NCI-H2171 treated with DMSO at 0.1 percent for 48 hours (cell line): ENCODE measurements around the gene HPD.
A peak's percentile ranks its signal among the peaks of the same experiment; 100 is the strongest.
"Not testable (repeated sequence)": the region's sequence is repeated elsewhere in the genome, so short reads cannot be mapped to it uniquely, and the experiment has no call there.

Experiments used
- DNase-seq: peaks from one replicate; lab custom pipeline; 2025; lab: John Stamatoyannopoulos, UW

The HPD gene

DNA sequence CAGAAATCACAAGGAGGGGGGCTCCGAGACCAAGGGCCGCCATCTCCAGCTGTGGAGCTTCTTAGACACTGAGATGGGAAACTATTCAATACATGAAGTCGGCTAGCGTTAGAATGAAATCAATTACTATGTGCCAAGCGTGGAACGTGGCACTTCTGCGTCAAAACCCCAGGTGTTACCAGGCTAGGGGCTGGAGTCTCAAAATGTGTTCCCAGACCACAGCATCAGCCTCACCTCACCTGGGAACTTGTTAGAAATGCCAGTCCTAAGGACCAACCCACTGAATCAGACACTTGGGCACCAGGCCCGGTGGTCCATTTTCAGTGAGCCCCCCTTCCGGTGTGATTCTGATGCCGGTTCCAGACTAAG, 59.9 kb downstream of the HPD start:
- DNase-seq: no peak

DNA sequence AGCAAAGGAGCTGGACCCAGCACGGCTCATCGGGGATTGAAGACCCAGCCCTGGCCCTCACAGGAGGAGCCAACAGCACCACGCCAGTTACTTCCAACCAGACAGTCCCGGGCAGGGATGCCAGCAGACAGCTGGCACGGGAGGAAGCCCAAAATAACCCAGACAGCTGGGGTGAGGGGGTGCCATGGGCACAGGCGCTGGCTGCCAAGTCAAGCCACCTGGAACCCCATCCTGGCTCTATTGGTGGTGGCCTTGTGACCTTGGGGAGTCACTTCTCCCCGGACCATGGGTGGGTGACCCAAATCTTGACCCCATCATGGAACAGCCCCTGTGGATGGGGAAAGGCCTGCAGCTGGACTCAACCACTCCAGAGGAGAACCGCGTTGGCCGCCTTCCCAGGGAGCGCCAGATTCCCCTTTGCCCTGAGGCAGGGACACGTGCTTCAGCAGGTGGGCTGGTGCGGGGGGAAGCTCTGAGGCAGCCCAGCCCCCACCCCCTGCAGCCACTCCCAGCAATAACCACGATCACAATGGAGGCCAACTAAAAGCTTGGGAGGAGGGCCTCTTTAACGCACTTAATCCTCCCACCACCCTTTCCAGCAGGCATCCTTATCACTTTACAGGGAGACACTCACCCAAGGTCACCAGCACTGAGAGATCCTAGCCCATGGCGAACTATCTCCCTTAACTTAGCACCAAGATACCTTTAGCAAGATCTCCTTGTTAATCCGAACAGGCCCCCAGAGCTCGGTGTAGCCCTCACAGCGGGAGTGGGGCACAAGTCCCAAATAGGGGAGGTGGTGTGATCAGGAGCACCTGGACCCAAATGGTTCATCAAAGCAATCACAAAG, 60.5 kb downstream of the HPD start:
- DNase-seq: peak; percentile 73

DNA sequence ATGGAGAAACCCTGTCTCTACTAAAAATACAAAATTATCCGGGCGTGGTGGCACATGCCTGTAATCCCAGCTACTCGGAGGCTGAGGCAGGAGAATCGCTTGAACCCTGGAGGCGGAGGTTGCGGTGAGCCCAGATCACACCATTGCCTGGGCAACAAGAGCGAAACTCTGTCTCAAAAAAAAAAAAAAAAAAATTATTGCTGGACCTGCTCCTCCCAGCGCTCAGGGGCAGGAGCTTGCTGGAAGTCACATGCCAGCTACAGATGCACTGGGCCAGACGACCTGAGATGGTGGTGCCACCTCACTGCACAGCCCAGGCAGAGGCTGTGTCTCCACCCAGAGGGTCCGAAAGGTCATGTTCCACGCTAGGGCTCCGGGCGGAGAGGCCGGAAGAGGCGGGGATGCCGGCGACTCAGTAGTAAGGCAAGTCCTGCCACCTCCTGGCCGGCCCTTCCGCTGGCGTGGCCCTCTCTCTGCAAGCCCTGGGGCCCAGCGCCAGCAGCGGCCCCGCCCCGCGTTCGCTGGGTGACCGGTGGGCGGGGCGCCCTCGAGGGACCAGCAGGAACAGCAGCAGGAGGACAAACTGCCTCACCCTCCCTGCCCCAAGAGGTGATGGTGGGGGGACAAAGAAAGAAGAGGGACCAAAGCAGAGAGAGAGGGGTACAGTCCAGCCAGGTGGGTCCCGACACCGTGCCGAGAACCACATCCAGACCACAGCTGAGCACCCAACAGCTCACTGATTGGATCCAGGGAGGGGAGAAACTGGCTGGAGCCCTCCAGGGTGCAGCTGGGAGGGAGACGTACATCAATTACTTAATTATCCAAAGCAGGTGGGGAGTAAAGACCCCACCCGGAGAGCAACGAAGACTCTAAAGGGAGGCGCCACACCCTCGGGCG, 61.6 kb downstream of the HPD start:
- DNase-seq: peak; percentile 44

DNA sequence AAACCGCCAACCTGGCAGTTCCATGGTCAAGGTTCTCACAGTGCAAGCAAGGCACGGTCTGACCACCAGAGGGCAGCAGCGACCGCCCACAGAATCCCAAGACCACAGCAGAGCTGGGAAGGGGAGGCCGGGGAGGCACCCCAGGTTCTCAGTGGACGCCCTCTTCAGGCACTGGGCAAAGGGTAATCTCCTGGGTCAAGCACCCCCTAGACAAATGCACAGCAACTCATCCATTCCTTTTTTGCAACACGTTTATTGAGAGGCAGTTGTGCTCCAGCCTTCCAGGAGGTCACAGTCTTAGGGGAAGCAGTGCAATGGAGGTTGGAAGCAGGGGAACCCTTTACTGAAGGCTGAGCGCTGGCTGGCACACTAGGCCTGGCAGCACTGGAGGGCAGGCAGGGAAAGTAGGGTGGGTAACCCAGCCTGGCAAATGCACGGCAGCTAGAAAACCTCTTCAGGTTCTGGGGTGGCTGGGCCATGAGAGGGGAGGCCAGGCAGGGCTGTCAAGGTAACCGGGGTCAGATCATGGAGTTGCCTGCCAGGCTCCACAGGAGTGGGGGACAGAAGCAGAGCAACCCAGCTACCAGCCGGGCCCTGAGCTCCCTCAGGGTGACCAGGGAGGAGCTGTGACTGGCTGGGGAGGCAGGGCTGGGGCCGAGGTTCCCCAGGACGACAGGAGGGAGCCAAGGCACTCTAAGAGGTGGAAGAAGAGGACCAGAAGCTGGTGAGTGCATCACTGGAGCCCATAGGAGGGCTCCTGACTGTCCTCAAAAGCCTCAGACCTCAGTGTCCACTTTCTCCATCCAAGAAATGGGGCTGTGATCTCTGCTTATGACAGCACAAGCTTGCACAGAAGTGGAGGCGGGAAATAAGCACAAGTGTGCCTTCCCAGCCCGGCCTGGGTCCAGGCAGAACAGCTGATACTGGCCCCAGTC, 63.4 kb downstream of the HPD start:
- peak; percentile 66 for DNase-seq

DNA sequence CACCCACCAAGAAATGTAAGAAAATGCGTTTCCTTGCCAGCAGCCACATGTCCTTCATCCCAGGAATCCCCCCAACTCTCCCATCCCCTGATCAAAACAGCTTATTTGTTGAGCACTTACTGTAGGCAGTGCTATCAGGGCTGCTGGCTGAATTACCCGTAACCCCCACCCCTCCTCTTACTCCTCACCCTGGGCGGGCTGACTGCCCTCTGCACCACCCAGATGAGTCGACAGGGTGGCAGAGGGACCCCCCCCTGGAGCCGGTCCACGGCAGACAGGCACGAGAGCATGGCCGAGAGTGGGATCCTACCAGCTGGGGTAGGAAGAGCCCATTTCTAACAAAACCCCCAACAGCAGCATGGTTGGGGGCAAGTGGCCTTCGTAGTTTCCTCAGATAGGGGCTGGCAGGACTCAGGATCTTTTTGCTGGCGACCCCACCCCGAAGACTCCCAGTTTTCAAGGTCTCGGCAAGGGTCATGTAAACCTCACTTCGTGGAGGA, 64.1 kb downstream of the HPD start:
- DNase-seq: peak; percentile 65

DNA sequence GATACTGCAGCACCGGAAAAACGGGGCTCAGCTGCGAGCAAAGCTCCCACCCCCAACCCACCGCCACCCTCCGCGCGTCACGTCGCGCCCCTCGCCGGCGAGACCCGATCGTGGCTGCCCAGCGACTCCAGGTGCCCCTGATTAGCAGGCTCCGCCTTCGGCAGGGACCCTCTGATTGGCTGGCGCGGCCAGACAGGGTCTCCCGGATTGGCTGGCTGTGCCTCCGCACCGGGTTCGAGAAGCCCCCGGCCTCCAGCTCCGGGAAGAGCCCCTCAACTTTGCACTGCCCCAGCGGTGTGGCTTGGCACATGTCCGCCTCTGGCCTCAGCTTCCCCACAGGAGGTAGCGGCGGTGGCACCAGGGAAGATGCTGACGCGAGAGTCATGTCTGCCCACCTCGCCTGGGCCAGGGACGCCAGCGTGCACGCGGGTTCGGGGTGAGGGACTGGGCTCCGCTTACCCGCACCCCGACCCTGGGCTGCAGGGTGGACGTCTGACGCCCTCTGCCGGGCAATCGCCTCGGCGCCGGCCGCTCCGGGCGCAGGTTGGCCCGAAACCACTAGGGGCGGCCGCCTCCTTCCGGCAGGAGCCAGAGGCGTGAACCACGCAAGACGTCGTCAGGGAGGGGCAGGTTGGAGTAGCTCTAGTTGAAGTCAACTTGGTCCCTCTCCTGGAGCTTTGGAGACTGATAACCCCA, 64.7 kb downstream of the HPD start:
- DNase-seq: peak; percentile 88

DNA sequence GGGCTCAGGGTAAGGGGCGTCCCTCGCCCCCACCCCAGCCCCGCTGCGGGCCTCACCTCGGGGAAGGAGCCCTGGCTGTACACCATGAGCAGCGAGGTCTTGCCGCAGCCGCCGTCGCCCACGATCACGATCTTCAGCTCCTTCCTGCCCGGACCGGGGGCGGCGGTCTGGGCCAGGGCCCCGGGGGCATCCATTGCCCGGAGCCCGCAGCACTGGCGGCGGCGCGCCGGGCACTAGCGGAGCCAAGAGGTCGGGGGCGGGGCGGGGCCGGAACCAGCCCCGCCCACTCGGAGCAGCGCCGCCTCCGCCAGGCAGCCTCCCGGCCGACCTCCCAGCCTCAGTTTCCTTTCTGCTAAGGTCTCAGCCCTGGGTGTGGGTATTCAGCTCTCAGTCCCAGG, 65.2 kb downstream of the HPD start, which contains the start of gene RHOF:
RHOF (minus strand) TSS at position 249 of the 398 bp plus-strand sequence; CDS start at position 194, 55 bp downstream.
- no peak for DNase-seq

DNA sequence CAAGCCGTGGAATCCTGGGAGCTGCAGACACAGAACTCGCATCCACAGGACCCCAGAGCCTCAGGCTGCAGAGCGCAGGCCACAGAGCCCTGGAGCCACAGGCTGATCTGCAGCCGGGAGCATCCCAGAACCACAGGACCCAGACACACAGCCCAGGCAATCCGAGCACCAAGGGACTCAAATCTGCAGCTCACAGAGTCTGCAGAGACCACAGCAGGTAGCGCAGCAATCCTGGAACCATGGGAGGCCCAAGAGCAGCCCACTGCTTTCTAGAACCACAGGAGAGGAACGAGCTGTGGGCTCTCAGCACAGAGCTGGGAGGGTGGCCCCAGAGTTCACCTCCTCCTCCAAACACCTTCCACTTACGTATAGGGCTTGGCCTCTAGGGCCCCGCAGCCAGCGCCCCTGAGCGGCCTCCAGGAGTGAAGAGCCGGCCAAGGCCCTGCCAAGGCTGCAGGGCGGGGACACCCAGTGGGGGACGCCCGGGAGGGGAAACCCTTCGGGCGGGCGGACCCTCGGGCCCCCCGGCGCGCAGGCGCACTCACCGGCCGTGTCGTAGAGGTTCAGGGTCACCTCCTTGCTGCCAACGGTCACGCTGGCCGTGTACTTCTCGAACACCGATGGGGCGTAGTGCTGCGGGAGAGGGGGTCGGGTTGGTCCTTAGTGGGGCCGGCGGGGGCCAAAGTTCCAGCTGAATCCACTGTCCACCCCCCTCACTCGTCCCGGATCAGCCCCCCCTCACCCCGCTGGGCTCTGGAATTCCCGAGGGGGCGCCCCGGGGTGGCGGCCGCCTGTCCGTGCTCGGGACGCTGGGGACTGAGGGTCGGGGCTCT, 65.8 kb downstream of the HPD start:
- no peak for DNase-seq

DNA sequence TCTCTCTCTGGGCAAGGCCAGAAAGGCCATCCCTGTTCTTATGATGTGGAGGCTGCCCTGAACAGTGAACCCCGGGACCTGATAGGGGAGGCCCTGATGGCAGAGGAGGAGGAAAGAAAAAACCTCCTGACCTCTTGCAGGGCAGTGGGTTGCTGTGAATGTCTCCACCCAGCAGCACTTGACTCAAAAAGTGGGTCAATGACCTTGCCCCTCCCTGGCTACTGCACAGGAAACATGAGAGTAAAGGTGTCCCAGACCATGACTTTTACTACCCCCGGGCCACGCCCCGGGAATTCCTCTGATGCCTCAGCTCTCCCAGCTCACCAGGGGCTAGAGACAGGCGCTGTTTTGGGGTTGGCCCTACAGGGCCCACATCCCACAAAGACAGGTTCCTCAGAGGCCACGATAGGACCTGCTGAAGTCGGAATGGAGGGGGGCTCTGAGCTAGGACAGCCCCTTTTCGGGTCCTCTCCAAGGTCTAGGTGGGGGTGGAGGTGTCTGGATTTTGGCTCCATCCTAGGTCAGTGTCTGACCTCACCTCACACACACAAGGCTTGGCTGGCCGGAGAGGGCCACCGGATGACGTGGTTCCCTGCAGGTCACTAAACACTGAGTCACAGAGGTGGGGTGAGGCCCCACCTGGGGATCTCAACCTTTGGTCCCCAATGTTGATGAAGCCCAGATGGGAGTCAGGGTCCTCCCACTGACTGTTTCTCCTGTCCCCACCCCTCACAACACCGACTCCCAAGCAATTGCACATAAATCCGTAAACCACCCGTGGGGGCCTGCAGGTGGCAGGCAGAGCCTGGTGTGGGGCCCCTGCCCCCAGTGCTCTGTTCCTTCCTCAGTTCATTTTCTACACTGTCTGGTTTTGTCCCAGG, 66.7 kb downstream of the HPD start:
- no peak for DNase-seq

DNA sequence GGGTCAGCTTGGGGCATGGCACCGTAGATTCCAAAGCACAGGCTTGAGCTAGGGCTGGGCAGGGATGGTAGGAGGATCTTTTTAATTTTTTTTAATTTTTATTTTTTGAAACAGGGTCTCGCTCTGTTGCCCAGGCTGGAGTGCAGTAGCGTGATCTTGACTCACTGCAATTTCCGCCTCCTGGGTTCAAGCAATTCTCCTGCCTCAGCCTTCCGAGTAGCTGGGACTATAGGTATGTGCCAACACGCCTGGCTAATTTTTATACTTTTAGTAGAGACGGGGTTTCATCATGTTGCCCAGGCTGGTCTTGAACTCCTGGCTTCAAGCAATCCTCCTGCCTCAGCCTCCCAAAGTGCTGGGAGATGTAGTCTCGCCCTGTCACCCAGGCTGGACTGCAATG, 67.9 kb downstream of the HPD start:
- DNase-seq: not testable (repeated sequence)

DNA sequence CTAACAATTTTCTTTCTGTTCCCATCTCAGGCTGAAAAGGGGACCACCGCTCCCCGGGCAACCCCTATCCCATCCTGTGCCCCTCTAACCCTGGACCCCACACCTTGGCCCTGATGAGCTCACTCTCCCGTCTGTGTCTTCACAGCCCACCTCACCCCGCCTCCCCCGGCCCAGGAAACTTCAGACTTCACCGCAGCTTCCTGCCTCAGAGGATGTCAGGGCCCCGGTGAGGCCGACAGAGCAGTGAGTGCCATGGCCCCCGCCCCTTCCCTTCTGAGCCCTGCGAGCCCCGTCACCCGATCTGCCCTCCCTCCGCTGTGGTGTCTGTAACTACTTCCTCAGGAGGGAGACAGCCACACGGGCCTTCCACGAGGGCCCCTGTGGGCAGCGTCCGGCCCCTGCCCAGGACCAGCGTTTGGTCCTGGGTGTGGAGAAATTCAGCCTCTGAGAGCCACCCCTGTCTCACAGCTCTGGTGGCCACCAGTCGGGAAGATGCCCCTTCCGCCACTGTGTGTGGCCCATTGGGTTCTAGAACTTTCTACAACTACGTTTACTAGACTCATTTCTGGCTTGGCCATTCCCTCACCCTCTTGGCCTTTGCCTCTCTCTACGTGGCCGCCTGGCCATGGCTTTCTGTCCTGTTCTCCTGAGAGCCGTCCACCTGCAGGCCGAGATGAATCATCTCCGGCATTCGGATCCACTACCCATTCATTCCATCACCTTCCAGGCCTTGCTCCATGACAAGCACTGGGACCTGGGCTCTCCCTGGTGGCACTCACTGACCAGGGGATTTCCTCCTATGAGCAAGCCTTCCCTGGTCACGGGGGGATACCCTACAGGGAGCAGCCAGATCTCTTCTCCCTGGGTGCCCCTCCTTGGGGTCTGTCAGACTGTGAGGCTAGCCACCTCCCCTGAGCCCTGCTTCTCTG, 68.6 kb downstream of the HPD start:
- DNase-seq: no peak
